HG03469 (cell line): Measurements from ENCODE around the gene FOSL2.

ENCODE experiments used
- ATAC-seq: cut with Tn5 transposase; IDR thresholded peaks from one replicate; pipeline ENCODE4 v1.9.1; 2021; ENCODE audit warnings: mild to moderate bottlenecking, moderate library complexity, moderate number of reproducible peaks; ENCODE audit not compliant: unreplicated experiment

FOSL2 gene

DNA sequence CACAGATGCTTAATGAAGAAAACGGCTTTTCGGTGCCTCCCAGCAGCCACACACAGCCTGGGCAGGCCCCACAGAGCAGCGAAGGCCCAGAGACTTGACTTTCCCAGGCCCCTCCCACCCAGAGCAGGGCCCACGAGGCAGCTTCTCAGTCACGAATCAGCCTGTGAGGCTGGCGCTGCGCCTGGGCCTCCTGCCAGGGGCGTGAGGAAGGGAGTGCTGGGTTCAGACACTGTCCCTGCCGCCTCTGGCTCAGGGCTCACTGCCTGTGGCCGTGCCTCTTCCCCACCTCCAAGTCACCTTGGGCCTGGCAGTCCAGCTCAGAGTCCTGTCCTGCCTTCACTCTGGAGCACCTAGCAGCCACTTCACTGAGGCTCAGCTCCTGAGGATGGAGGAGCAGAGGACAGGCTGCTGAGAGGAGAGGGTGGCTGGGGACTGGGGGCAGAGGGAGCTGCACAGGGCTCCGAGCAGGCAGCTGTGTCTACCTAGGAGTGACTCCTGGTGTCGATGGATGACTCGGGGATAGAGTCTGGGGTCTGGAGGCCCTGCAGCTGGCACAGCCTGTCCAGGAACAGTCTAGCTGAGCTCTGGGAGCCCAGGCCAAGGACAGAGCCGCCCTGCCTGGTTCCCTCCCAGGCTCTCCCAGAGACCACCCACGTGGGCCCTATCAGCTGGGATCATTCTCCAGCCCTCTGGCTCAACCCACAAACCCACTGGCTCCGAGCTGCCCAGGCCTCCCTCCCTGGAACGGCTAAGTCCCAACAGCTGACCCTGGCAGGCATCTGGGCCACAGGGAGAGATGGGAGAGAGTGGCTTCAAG lies 36.4 kb upstream of the FOSL2 start:
- no peak for ATAC-seq

DNA sequence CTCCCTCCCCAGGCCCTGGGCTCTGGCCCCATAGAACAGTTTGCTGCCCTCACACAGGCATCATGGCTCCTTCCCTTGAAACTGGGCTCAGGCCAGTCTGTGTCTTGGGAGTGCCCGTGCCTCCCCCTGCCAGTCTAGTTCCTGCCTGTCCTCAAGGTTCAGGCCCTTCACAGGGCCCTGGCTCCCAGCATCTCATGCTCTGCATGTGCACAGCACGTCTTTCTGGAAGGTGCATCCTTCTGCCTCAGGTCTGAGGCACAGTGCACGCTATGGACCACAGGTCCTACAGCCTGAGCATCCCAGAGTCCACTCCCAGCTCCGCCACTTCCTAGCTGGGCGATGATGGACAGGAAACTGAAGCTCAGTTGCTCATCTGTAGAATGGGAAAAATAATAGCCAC lies 35.6 kb upstream of the FOSL2 start:
- no peak for ATAC-seq

DNA sequence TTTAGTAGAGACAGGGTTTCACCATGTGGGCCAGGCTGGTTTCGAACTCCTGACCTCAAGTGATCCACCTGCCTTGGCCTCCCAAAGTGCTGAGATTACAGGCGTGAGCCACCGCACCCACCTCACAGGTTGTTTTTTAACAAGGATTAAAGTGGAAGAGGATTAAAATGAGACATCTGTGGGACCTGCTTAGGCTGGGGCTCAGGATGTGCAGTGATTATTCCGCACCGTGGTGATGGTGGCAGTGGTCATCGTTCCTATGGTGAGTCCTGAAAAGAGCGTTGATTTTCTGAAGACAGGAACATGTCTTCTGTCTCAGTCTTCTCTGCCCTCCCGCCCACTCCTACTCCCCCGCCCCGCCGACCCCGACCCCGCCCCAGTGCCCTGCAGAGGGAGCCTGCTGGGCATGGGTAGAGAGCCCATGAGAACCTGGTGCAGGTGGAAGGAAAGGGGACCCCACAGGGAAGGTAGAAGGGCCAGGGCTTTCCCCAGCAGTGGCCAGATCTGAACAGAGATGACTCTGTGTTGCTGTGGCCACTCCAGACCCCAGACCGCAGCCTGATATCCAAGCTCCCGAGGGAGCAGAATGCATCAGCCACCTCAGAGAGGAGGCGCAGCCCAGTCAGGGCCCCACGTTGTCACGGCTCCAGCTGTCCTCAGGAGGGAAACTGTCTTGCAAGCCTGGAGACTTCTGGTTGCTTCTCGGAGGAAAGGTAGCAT lies 34.5 kb upstream of the FOSL2 start:
- ATAC-seq: no peak

DNA sequence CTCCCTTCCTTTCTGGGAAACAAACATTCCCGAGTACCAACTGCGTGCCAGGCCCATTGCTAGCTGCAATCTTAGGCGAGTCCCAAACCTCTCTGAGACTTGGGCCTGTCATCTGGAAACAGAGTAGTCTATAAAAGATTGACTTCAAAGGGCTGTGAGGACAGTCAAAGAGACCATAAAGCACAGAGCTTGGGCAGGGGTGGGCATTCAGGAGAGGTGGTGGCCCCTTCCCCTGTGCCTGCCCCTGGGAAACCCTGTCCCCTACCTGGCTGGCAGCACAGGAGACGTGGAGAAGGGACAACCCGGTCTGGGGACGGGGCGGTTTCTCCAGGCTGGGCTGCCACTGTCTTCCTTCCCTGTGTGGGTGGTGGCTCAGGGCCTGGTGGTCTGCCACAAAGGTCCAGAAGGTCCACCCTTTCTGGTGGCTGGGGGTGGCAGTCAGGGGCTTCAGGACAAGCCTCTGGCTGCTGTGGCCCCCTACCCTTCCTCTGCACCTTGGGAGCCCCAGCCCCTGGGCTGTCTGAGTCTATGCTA lies 33.9 kb upstream of the FOSL2 start:
- no peak for ATAC-seq

DNA sequence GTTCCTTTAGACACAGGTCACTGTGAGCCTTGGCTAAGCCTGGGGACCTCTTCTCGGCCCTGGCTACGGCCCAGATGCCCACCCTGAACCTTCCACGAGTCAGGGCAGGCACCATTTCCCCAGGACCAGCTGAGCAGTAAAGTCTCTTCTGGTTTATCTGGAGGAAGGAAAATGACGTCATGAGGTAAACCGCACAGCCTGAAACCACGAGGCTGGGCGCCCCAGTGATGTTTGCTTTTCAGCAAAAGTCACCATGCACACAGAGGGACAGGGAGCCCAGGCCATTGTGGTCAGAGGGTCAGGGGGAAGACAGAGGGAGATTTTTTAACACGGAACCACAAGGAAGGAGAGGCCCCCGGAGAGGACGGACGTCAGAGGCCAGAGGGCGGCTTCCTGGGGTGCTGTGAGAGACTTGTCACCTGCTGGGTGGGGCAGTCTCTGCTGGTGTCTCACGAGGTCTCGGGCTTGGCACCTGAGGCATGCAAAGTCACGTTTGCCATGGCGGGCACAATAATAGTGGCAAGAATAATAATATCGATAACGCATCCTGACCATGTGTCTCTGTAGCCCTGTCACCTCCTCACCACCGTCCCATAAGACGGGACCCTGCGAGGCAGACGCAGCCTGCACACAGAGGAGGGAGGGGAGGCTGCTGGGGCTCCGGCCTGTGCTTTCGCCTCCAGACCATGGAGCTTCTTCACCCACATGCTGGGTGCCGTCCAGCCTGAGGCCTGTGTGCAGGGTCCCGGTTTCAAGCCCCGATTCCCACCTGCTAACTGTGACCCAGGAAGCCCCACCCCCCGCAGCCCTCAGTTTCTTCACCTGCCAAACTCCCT lies 33.2 kb upstream of the FOSL2 start:
- ATAC-seq: peak; percentile 45

DNA sequence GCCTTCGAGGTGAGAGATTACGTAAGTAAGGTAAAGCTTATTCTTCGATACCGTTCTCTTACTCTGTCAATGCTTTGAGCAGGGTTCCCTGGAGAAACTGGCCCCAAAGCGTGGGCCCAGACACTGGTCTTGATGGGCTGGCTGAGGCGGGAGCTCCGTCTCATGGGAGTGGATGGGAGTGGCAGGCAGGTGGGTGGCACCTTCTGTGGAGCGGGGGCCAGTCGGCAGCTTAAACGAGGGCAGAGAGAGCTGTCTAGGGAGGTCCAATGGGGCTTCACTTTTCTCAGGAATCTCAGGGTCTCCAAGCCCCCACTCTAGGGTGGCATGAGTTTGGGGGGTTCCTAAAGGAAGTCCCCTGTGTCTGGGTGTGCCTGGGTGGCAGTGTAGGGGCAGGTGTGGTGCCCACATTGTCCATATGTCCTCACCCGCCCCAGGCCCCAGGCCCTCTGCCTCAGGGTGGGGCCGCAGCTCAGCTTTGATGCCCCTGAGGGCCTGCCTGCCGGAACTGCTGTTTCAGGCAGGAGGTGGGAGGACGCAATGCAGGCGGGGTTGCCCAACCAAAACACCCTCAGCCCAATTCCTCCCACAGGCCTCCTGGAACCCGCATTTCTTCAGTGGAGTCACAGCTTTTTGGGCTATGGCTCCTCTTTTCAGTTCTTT lies 32.5 kb upstream of the FOSL2 start:
- no peak for ATAC-seq

DNA sequence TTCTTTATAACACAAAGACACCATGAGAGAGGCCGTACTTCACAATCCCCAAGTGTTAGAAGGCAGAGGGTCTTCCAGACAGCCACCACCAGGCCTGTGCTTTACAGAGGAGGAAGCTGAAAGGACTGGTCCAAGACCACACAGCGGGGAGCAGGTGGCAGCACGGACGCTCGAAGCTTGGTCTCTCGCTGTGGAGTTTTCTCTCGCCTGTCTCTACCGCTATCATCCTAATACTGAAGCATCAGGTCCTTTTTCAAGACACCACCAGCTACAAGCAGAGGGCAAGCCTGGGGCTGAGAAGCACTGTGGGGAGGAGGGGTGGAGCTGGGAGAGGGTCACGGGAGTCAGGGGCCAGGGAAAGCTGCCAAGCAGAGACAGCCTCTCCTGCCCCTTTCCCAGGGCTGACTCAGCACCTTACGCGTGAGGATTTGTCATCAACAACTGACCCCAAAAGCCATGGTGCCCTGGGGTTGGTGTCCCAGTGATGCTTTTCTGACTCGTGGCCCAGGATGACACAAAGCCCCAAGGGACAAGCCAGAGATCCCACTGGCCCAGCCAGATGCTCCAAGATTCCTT lies 31.9 kb upstream of the FOSL2 start:
- ATAC-seq: no peak

DNA sequence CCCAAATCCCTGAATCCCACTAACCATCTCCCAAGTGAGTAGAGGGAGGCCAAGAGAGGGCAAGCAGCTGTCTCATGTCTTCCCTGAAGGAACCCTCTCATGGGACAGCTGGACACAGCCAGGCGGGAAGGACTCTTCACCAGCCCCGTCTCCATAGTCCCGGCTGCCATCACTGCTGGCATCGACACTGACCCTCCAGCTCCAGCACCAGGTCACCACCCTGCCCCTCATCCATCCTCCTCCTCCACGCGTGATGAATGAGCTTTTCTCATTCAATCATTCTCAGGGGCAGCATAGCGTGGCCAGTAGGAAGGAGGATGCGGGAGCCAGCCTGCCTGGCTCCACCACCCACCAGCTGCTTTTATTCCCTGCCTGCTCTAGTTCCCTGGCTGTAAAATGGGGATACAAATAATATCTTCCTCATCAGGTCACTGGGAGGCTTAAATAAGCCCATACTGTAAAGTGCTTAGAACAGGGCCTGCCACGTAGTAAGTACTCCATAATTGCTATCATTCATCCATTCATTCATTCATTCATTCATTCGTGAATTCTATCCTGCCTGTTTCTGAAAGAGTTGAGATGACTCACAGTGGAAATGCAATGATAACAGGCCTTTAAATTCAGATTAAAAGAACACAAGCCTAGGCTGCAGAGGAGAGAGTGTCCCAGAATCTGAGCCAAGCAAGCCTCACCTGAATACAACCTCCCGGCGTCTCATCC lies 30.5 kb upstream of the FOSL2 start:
- ATAC-seq: no peak

DNA sequence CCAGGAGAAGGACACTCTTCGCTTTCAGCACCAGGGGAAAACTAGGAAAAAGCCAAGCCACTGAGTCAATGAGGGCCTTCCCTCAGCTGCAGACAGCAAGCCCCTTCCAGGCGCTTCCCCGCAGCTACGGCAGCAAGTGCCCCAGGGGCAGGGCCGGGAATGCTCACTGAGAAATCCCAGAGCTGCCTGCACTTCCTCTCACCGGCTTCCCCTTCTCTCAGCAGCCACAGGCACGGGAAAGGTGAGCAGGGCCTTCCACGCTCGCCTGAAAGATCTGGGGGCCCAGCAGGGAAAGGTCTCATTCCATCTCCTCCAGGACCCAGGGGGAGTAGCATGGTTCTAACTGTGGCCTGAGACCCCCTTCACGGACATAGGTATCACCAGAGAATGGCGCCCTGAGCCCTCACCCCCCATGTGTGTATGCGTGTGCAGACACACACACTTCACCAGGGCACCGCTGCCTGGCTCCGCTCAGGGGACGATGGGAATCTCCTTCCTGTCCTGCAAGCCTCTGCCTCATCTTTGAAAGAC lies 29.6 kb upstream of the FOSL2 start:
- ATAC-seq: no peak

DNA sequence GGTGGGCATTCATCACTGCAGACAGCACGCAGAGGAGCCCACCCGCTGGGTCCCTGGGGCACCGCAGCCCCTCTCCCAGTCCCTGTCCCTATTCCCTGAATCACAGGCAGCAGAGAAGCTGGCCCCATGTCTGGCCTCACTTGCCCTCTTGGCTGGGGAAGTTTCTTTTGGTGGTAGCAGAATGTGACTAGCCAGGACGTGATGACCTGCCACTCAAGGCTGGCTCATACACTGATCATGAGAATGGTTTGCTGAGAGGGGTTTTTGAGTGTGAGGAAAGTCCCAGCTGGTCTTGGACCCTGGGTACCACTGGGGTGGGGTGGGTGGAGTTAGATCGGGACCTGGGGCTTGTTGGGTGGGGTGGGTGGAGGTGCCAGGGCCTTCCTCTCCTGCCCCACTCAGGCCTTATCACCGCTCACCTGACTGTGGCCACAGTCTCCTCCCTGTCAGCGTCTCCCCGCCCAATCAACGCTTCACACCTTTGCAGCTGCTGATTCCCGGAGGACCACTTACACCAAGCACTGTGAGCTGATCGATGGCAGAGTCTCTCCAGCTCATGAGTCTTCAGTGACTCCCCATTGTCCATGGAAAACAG lies 28.9 kb upstream of the FOSL2 start:
- no peak for ATAC-seq

DNA sequence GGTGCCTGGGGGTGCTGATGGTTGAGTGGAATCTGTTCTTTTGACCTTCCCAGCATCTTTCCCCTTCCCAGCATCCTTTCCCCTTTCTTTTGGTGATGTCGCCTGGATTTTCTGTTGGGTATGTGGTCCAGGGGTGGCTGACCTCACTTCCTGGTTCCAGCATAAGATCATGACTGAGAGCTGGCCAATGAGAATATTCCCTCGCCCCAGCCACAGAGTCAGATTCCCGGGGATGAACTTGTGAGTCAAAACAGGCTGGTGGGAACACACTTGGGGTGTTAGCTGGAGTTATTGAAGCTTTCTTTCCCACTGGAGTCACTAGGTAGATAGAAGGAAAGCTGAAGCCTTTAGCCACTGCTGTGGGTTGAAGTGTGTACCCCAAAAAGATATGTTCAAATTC lies 28.0 kb upstream of the FOSL2 start:
- ATAC-seq: no peak

DNA sequence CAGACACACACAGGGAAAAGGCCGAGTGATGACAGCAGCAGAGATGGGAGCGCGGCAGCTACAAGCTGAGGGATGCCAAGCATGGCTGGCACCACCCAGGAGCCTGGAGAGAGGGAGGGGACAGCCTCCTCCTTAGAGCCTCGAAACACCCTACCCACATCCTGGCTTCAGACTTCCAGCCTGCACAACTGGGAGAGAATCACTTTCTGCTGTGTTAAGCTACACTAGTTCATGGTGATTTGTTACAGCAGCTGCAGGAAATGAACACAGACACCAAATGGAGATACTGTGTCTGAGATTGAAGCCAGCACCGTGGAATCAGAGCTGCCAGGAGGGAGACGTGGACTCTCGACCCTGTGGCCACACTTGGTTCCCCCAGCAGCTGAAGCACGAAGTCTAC lies 27.5 kb upstream of the FOSL2 start:
- ATAC-seq: no peak

DNA sequence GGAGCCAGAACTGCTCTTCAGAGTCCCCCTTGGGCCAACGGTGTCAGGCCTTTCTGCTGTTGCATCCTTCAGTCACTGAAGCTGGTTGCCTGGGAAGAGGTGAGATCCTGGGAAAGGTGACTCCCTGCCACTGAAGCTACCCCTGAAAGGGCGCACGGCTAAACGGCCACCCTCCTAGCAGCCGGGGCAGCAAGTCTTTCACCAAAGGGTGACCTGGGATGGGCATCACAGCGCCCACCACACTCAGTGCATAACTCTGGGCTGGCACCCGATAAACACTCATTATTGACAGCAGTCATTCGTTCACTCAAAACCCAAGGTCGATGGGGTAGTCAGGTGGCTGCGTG lies 26.5 kb upstream of the FOSL2 start:
- no peak for ATAC-seq

DNA sequence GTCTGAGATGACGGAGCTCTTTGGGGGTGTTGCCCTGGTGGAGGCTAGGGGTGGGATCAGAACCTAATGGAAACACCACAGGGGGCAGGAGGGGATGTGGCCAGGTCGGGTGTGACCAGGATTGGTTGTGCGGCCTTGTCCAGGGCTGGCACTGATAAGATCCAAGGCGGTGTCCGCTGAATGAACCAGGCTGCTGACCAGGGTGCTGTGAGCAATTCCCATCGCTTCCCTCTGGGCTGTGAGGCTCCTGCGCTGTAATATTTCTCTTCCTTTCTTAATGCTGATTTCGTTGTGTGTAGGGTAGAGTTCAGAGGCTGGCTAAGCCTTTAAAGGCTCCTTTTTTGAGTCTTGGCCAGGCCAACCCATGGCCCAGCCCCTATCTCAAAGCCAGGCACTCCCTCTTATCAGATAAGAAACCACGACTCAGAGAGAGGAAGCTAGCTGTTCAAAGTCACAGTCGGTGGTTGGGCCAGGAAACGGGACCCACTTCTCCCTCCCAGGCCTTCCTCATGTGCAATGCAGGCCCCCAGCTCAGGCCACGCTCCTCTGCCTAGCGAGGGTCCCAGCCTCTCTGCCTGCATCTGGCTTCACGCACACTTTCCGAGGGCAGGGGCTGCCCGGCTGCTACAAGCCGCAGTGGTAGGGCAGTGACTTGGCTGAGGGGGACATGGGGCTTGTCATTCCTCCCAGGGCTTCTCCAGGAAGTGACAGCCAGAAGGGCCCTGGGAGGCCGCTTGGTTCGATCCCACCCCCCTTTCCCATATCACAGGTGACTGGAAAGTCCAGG lies 26.0 kb upstream of the FOSL2 start:
- no peak for ATAC-seq

DNA sequence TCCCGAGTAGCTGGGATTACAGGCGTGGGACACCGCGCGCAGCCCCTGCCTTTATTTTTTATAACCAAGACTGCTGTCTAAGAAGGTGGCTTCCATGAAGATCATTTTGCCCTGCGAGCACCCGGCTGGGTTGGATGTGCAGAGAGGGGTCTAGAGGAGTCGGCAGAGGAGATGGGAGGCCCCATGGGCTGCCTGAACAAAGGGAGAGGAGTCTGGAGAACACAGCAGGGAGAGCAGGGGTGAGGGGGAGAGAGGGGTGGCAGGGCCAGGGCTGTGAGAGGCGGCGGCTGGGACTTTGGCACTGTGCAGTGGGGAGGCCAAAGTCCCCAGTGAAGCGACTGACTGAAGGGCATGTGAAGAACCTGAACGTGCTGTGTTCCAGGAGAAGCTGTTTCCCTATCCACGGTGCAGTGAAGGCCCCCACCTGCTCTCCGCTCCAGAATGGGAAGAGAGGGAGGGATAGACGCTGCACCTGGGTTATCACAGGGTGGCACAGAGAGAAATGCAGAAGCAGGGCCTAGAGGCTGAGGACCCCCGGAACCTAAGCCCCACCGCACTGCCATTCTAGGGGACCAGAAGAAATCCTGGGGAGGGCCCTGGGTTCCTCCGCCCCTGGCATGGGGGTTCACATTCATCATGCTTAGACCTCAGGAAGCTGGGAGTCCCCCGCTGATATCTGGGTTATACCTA lies 24.8 kb upstream of the FOSL2 start:
- no peak for ATAC-seq

DNA sequence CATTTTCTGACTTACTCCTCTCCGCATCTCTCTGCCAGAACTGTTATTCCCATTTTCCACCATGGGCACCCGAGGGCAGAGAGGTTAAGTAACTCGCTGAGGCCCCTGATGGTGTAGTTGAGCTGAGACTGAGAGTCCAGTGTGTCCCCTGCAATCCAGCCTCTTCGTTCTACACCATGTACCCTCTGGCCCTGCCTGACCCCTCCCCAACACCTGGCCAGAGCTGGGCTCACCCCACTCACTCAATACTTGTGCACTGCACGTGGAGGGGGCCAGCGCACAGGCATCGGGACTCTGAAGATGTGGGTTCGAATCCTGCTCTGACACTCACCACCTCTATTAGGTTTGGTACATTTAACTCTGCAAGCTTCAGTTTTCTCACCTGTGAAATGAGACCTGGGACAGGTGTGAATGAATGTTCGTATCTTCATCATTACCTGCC lies 24.3 kb upstream of the FOSL2 start:
- no peak for ATAC-seq

DNA sequence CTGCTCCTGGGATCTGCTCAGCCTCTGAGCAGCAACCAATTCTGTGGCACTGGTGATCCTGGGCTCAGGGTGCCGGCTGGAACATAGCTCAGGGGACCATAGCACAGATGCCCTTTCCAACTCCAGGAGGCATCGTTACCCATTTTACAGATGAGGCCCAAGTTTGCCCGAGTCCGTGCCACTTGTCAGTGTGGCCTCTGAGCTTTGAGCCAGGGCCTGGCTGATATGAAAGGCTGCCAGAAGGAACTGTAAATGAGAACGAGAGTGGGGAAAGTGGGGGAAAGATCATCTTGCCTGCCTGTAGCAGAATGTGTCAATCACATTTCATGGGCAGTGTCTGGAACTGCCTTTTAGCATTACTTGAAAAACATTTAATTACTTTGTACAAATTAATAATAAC lies 23.3 kb upstream of the FOSL2 start:
- no peak for ATAC-seq

DNA sequence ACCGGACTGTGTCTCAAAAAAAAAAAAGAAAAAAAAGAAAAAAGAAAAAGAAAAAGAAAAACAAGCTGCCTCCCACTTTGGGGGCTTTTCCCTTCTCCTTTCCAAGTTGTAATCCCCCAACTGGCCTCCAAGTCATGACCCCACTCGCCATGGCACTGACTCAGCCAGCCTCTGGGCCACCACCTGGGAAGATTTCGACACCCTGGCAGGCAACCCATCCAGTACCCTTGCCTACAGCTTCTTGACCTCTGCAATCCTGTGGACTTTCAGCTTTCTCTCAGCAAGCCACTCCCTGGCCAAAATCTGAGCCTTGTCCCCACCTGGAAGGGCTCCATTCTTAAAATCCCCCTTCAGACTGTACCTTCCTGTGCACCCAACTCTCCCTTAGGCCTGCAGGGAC lies 22.3 kb upstream of the FOSL2 start:
- ATAC-seq: no peak
